K562 (cell line): ENCODE data around the gene ZNF467. TPM values are rescaled to one million over a fixed set of nuclear protein-coding genes. Genes with fewer than 3 reads are reported as not detected.
A peak's percentile ranks its signal among the peaks of the same experiment; 100 is the strongest.

Source experiments
- ATAC-seq: fragments of 200-7000 bp; cut with Tn5 transposase; 3 replicates; pipeline ENCODE4 v1.9.1; 2020; ENCODE audit warnings: moderate library complexity
- BruUV-seq: library from RNA; stranded (reverse); fragments of 400-500 nt; replicated peaks from 2 replicates; lab custom pipeline; 2021; lab: Mats Ljungman, UMichigan
- CTCF ChIA-PET: fragments of 300-600 bp; formaldehyde crosslinking; extraction: SDS; loops from one replicate; lab custom pipeline; 2021; ENCODE audit warnings: low intra/inter-chr PET ratio; lab: Yijun Ruan, JAX
- POLR2A ChIA-PET: fragments of 300-600, 350-650 bp; sonication (Branson Sonifier 250); formaldehyde crosslinking; extraction: SDS; loops from one replicate; lab custom pipeline; 2021; ENCODE audit warnings: antibody characterized with exemption, inconsistent platforms; lab: Yijun Ruan, JAX
- DNase-seq, 4 experiments: peaks; one replicate each; pipeline versions ENCODE4 v3.0.0 to v3.0.0-alpha.2; 2011 to 2018; ENCODE audit warnings: low spot score in 3 of 4, mixed read lengths in 3 of 4; ENCODE audit errors: extremely low read depth in 1 of 4
- FAIRE-seq: peaks from 2 replicates; lab custom pipeline; 2011; peaks lifted over from hg19 to GRCh38; lab: Jason Lieb, UNC
- H2AFZ ChIP-seq: 2 replicates; pipeline ENCODE4 v1.6.0; 2011; ENCODE audit warnings: low read depth, low read length, control low read depth, inconsistent platforms
- H3K27ac ChIP-seq: fragments of 200-600 bp; 3 replicates; pipeline ENCODE4 v1.8.0; 2011; ENCODE audit warnings: low read depth, mild to moderate bottlenecking, control low read depth, inconsistent platforms, low read length, moderate library complexity, mixed read lengths; ENCODE audit errors: extremely low read depth
- H3K27me3 ChIP-seq, 2 experiments: fragments of 300-600 bp in 1 of 2; 2 replicates in 1 of 2; 3 replicates in 1 of 2; pipeline versions ENCODE4 v1.6.0 to v1.8.0; 2011; ENCODE audit warnings: inconsistent platforms in 2 of 2, low read length in 2 of 2, mild to moderate bottlenecking in 1 of 2, mixed read lengths in 1 of 2, moderate library complexity in 1 of 2; ENCODE audit not compliant: control insufficient read depth in 2 of 2, insufficient read depth in 2 of 2
- H3K36me3 ChIP-seq: fragments of 300-600 bp; 3 replicates; pipeline ENCODE4 v1.8.0; 2011; ENCODE audit warnings: mild to moderate bottlenecking, low read length, inconsistent platforms; ENCODE audit not compliant: control insufficient read depth, insufficient read depth
- H3K4me1 ChIP-seq, 2 experiments: fragments of 200-600 bp in 1 of 2; replicated peaks in 1 of 2; 2 replicates in 1 of 2; 3 replicates in 1 of 2; pipeline versions ENCODE4 v1.5.1 to v1.8.0; 2011; ENCODE audit warnings: inconsistent platforms in 2 of 2, low read length in 2 of 2, mild to moderate bottlenecking in 1 of 2, mixed read lengths in 1 of 2, moderate library complexity in 1 of 2; ENCODE audit not compliant: control insufficient read depth in 2 of 2, insufficient read depth in 2 of 2
- H3K4me2 ChIP-seq: 2 replicates; pipeline ENCODE4 v1.6.1; 2011; ENCODE audit warnings: low read length, control low read depth, inconsistent platforms, mixed read lengths; ENCODE audit not compliant: insufficient read depth
- H3K4me3 ChIP-seq: fragments of 200-600 bp; sonication (generic), shearing (Covaris generic); 2 replicates; pipeline ENCODE4 v1.5.1; 2016; ENCODE audit warnings: control low read depth, inconsistent platforms
- H3K79me2 ChIP-seq: fragments of 200-600 bp; 3 replicates; pipeline ENCODE4 v1.8.0; 2011; ENCODE audit warnings: low read length, inconsistent platforms; ENCODE audit not compliant: control insufficient read depth, insufficient read depth
- H3K9ac ChIP-seq, 2 experiments: 2 replicates each; pipeline versions ENCODE4 v1.6.0 to v1.6.1; 2011; ENCODE audit warnings: low read depth in 2 of 2, low read length in 2 of 2, control low read depth in 1 of 2, inconsistent platforms in 1 of 2, mild to moderate bottlenecking in 1 of 2, mixed read lengths in 1 of 2; ENCODE audit not compliant: insufficient read depth in 1 of 2
- H3K9me1 ChIP-seq: one replicate; pipeline ENCODE4 v1.6.0; 2011; ENCODE audit warnings: inconsistent platforms, mild to moderate bottlenecking, low read length, moderate library complexity; ENCODE audit not compliant: control insufficient read depth, insufficient read depth
- H3K9me3 ChIP-seq: replicated peaks from 2 replicates; pipeline ENCODE4 v1.5.1; 2011; ENCODE audit warnings: low read depth, low read length, inconsistent platforms; ENCODE audit not compliant: control insufficient read depth, insufficient read depth
- H4K20me1 ChIP-seq: replicated peaks from 2 replicates; pipeline ENCODE4 v1.6.1; 2011; ENCODE audit warnings: low read length, inconsistent platforms, mixed read lengths; ENCODE audit not compliant: control insufficient read depth, insufficient read depth
- CREB1 ChIP-seq, 2 experiments: sonication (generic) in 1 of 2; formaldehyde crosslinking in 1 of 2; IDR thresholded peaks; 2 replicates each; pipeline versions ENCODE4 v1.6.1 to v1.8.0; 2012 to 2022; ENCODE audit warnings: inconsistent platforms in 1 of 2, mild to moderate bottlenecking in 1 of 2, missing genetic modification reagents in 1 of 2, moderate library complexity in 1 of 2
- CREM ChIP-seq: IDR thresholded peaks from 2 replicates; pipeline ENCODE4 v1.6.1; 2014; ENCODE audit warnings: antibody characterized with exemption, low read depth
- ELF1 ChIP-seq: fragments of 200-800 bp; sonication (Bioruptor generic); IDR thresholded peaks from 2 replicates; pipeline ENCODE4 v1.6.1; 2016; ENCODE audit warnings: missing genetic modification characterization, missing compliant biosample characterization
- EP300 ChIP-seq: IDR thresholded peaks from 2 replicates; pipeline ENCODE4 v1.6.1; 2012; ENCODE audit warnings: low read length, improper control_type of control experiment
- HDGF ChIP-seq: fragments of 450-650 bp; IDR thresholded peaks from 2 replicates; pipeline ENCODE4 v1.6.1; 2016
- JUND ChIP-seq, 2 experiments: IDR thresholded peaks; 2 replicates in 1 of 2; 3 replicates in 1 of 2; pipeline ENCODE4 v1.6.1; 2011; ENCODE audit warnings: borderline replicate concordance in 2 of 2, low read depth in 2 of 2, low read length in 2 of 2, improper control_type of control experiment in 1 of 2, missing biosample characterization in 1 of 2, missing genetic modification characterization in 1 of 2, missing genetic modification reagents in 1 of 2
- MAZ ChIP-seq, 2 experiments: fragments of 450-650 bp in 1 of 2; sonication (generic) in 1 of 2; formaldehyde crosslinking; IDR thresholded peaks in 1 of 2; conservative IDR thresholded peaks in 1 of 2; 2 replicates each; pipeline versions ENCODE4 v1.4.0 to v1.5.0; 2020; ENCODE audit warnings: mild to moderate bottlenecking in 1 of 2, missing genetic modification reagents in 1 of 2
- MEF2A ChIP-seq: IDR thresholded peaks from 2 replicates; pipeline ENCODE4 v1.6.1; 2011; ENCODE audit warnings: low read depth, mild to moderate bottlenecking, low read length, moderate library complexity; ENCODE audit not compliant: control insufficient read depth
- MEIS2 ChIP-seq: fragments of 450-650 bp; IDR thresholded peaks from 2 replicates; pipeline ENCODE4 v1.6.1; 2014; ENCODE audit warnings: mild to moderate bottlenecking; ENCODE audit not compliant: partially characterized antibody
- MYNN ChIP-seq, 2 experiments: sonication (generic); formaldehyde crosslinking in 1 of 2; IDR thresholded peaks; 2 replicates each; pipeline versions ENCODE4 v1.5.0 to v1.6.1; 2016 to 2020; ENCODE audit warnings: antibody characterized with exemption in 1 of 2, missing genetic modification reagents in 1 of 2
- NR2F6 ChIP-seq: fragments of 450-650 bp; formaldehyde crosslinking; IDR thresholded peaks from 2 replicates; pipeline ENCODE4 v1.4.0; 2020; ENCODE audit warnings: mild to moderate bottlenecking
- POU5F1 ChIP-seq: fragments of 150-350 bp; IDR thresholded peaks from 2 replicates; pipeline ENCODE4 v1.6.1; 2014; ENCODE audit warnings: borderline replicate concordance, low read length, low read depth, mild to moderate bottlenecking; ENCODE audit not compliant: partially characterized antibody
- TBP ChIP-seq: optimal IDR thresholded peaks from 2 replicates; pipeline ENCODE3; 2011; ENCODE audit warnings: low read depth, low read length, improper control_type of control experiment
- TCF7 ChIP-seq: sonication (generic); IDR thresholded peaks from 2 replicates; pipeline ENCODE4 v1.6.1; 2016; ENCODE audit warnings: antibody characterized with exemption, borderline replicate concordance
- USF1 ChIP-seq: sonication (generic); formaldehyde crosslinking; IDR thresholded peaks from 2 replicates; pipeline ENCODE4 v1.9.0; 2022; ENCODE audit warnings: mild to moderate bottlenecking, missing genetic modification reagents
- ZC3H4 ChIP-seq: sonication (generic); formaldehyde crosslinking; IDR thresholded peaks from 2 replicates; pipeline ENCODE4 v1.9.0; 2021; ENCODE audit warnings: missing genetic modification reagents, borderline replicate concordance
- ZSCAN32 ChIP-seq: fragments of 450-650 bp; formaldehyde crosslinking; IDR thresholded peaks from 2 replicates; pipeline ENCODE4 v1.4.0; 2020; ENCODE audit warnings: mild to moderate bottlenecking, moderate library complexity
- WGBS: fragments of 100-300 bp; shearing (Covaris generic); methylation state at CpG from one replicate; pipeline ENCODE4 v1.1.6; 2016; ENCODE audit warnings: low coverage, mixed read lengths; ENCODE audit not compliant: insufficient coverage; ENCODE audit errors: missing lambda C conversion rate; 5-methylcytosine and 5-hydroxymethylcytosine counted together
- in situ Hi-C: fragments of 300-500 bp; cut with MboI; formaldehyde crosslinking; loops from 4 replicates; pipeline ENCODE4 v1.15.0; 2018; ENCODE audit warnings: inconsistent platforms, mixed read lengths
- intact Hi-C: fragments of 100-400 bp; cut with micrococcal nuclease; formaldehyde crosslinking; loops from 2 replicates; pipeline ENCODE4 v1.14.2; 2022
- polyA plus RNA-seq, 8 experiments: library from polyadenylated mRNA; depleted of rRNA in 4 of 8; stranded (reverse) in 5 of 8; unstranded in 3 of 8; fragments of >200 nt; fragmentation: Nextera tagmentation in 2 of 8; fragmentation: Illumina TruSeq in 1 of 8; extraction: Ambion mirVana in 2 of 8; extraction: Trizol in 1 of 8; gene quantifications; 2 replicates each; pipeline versions ENCODE4 v1.2.1 to v1.2.3, GENCODE V29; 2011 to 2014; ENCODE audit warnings: inconsistent platforms in 1 of 8, missing spikeins in 1 of 8
- total RNA-seq, 7 experiments: library from RNA; depleted of rRNA in 6 of 7; stranded (reverse); fragments of >200 nt in 6 of 7; fragmentation: Illumina TruSeq in 2 of 7; extraction: Trizol in 2 of 7; gene quantifications; 2 replicates each; pipeline versions ENCODE4 v1.2.1 to v1.2.3, GENCODE V29; 2011 to 2021; ENCODE audit warnings: low replicate concordance in 1 of 7
- TF ChIP-seq, protein P1 (sequence below): fragments of 450-650 bp; IDR thresholded peaks from 2 replicates; pipeline ENCODE4 v1.6.1; 2016; ENCODE audit warnings: low read depth, mild to moderate bottlenecking, moderate library complexity
- TF ChIP-seq, protein P2 (sequence below), 2 experiments: fragments of 450-650 bp; conservative IDR thresholded peaks; 2 replicates each; pipeline ENCODE4 v1.6.1; 2017; ENCODE audit warnings: mild to moderate bottlenecking in 2 of 2, moderate library complexity in 2 of 2

ZNF467 gene
- total and polyA plus RNA-seq, 9 of the 15 experiments (the other 6 are each of a cell fraction or from before 2014, with no cell fraction given), result 0.32 to 14.2 (median 1.7) TPM

GRCh38 chr7:149719912-149720335 lies 53.5 kb downstream of the ZNF467 start:
- ATAC-seq (peak; percentile 84), FAIRE-seq (peak; percentile 99), DNase-seq (peak; percentile 88 to 94 (median 90))
- H2AFZ ChIP-seq, result peak overlapping the region; percentile 6; the same call in 1 of the 2 replicates
- peaks cover 56% of the 10 kb centered on the region; the same call in 2 of the 3 replicates for H3K36me3 ChIP-seq
- H3K9me3 ChIP-seq, result no peaks in the 10 kb centered on the region
- peaks cover 14% of the 10 kb centered on the region for H4K20me1 ChIP-seq
- peaks cover 27% of the 10 kb centered on the region for H3K79me2 ChIP-seq
- peak overlapping the region; percentile 68 to 87 for H3K9ac ChIP-seq
- H3K4me2 ChIP-seq, result peak overlapping the region; percentile 80
- POLR2A ChIA-PET, result interaction anchor here (1.6 to 4.9 kb wide), 2 partner anchors 12 to 65 kb away, joined by 5 to 27 read pairs; no protein-coding TSS in a partner anchor
- peak overlapping the region; percentile 85; the same call in 2 of the 3 replicates for H3K27ac ChIP-seq
- 19% methylated on average over 5 of the region's 5 CpGs for WGBS
- intact Hi-C loops, result no loop called here
- H3K27me3 ChIP-seq, result no peaks in the 10 kb centered on the region
- peak overlapping the region; percentile 23; the same call in 1 of the 2 replicates for H3K4me3 ChIP-seq
- no TSS peak for BruUV-seq
- in situ Hi-C loops, result no loop called here
- peaks cover 46 to 70% of the 10 kb centered on the region in 2 experiments for H3K4me1 ChIP-seq
- H3K9me1 ChIP-seq, result peaks cover 3% of the 10 kb centered on the region
- CTCF ChIA-PET, result no interaction called here
- TF ChIP-seq ZC3H4 (CRISPR knock-in tag) (no peak), JUND (IDR thresholded peaks at IDR 0.05; ENCODE audit: borderline replicate concordance, low read depth, low read length) (peak; percentile 86), JUND (tag; IDR thresholded peaks at IDR 0.05; ENCODE audit: borderline replicate concordance, low read depth, low read length) (peak; percentile 86; the same call in 1 of the 3 replicates), TCF7 (peak; percentile 39; the same call in 1 of the 2 replicates), POU5F1 (no peak), HDGF (peak; percentile 40; the same call in 1 of the 2 replicates), MAZ (CRISPR knock-in tag; conservative IDR thresholded peaks at IDR 0.05 in 1 of 2, IDR thresholded peaks at IDR 0.05 in 1 of 2) (peak in 1 of 2 experiments; percentile 32; a peak in 1 of 4 replicates), ELF1 (tag) (no peak), CREM (peak; percentile 80), CREB1 (IDR thresholded peaks at IDR 0.05) (0 out of 2 replicates have a peak, but pooled peaks have one; percentile 48), CREB1 (CRISPR knock-in tag; IDR thresholded peaks at IDR 0.05) (no peak), NR2F6 (CRISPR knock-in tag) (no peak), EP300 (peak; percentile 64; the same call in 1 of the 2 replicates), MEIS2 (peak; percentile 51), USF1 (CRISPR knock-in tag) (no peak; the same call in 1 of the 2 replicates), ZSCAN32 (CRISPR knock-in tag) (no peak), MYNN (IDR thresholded peaks at IDR 0.05) (peak; percentile 83), MYNN (CRISPR knock-in tag; IDR thresholded peaks at IDR 0.05) (no peak), MEF2A (no peak), TBP (no peak)
- TF ChIP-seq, protein P1, sequence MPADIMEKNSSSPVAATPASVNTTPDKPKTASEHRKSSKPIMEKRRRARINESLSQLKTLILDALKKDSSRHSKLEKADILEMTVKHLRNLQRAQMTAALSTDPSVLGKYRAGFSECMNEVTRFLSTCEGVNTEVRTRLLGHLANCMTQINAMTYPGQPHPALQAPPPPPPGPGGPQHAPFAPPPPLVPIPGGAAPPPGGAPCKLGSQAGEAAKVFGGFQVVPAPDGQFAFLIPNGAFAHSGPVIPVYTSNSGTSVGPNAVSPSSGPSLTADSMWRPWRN, result no peak
- TF ChIP-seq, protein P2, sequence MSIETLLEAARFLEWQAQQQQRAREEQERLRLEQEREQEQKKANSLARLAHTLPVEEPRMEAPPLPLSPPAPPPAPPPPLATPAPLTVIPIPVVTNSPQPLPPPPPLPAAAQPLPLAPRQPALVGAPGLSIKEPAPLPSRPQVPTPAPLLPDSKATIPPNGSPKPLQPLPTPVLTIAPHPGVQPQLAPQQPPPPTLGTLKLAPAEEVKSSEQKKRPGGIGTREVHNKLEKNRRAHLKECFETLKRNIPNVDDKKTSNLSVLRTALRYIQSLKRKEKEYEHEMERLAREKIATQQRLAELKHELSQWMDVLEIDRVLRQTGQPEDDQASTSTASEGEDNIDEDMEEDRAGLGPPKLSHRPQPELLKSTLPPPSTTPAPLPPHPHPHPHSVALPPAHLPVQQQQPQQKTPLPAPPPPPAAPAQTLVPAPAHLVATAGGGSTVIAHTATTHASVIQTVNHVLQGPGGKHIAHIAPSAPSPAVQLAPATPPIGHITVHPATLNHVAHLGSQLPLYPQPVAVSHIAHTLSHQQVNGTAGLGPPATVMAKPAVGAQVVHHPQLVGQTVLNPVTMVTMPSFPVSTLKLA (conservative IDR thresholded peaks at IDR 0.05), result peak in 1 of 2 experiments; percentile 20; a peak in 2 of 4 replicates
